Ovary (tissue), 9 donors: ENCODE data around the gene NAA15. TPM values are rescaled to one million over a fixed set of nuclear protein-coding genes. Genes with fewer than 3 reads are reported as not detected.
"Not testable (repeated sequence)": the region's sequence is repeated elsewhere in the genome, so short reads cannot be mapped to it uniquely, and the experiment has no call there.

Experiments used
- DNase-seq, 5 donors: peaks; one replicate each; pipeline ENCODE4 v3.0.0-alpha.2; 2019 to 2020
- H3K27ac ChIP-seq, 2 donors: fragments of 200-600 bp; one replicate each; pipeline versions ENCODE4 v1.5.1 to v1.8.0; 2019 to 2022
- H3K27me3 ChIP-seq: fragments of 200-600 bp; one replicate; pipeline ENCODE4 v1.8.0; 2022
- H3K36me3 ChIP-seq: fragments of 200-600 bp; sonication (generic); one replicate; pipeline ENCODE4 v1.5.1; 2019
- H3K4me1 ChIP-seq: one replicate; pipeline ENCODE4 v1.8.1; 2013; ENCODE audit warnings: mild to moderate bottlenecking, moderate library complexity; ENCODE audit not compliant: insufficient read depth
- H3K4me3 ChIP-seq: fragments of 200-600 bp; sonication (generic); one replicate; pipeline ENCODE4 v1.5.1; 2017
- H3K9me3 ChIP-seq, 2 donors: fragments of 200-600 bp in 1 of 2; sonication (generic) in 1 of 2; one replicate each; pipeline versions ENCODE4 v1.5.1 to v1.8.1; 2013 to 2019; ENCODE audit warnings: mild to moderate bottlenecking in 1 of 2, moderate library complexity in 1 of 2
- CTCF ChIP-seq, 3 donors: fragments of 450-650 bp in 2 of 3; fragments of 200-600 bp in 1 of 3; IDR thresholded peaks; one replicate each; pipeline versions ENCODE4 v1.5.1 to v1.8.0; 2016 to 2022; ENCODE audit warnings: antibody characterized with exemption in 3 of 3, mild to moderate bottlenecking in 1 of 3
- EP300 ChIP-seq: sonication (generic); formaldehyde crosslinking; IDR thresholded peaks from one replicate; pipeline ENCODE4 v1.6.1; 2017; ENCODE audit warnings: antibody characterized with exemption
- POLR2A ChIP-seq: fragments of 450-650 bp; IDR thresholded peaks from one replicate; pipeline ENCODE4 v1.6.1; 2017; ENCODE audit warnings: antibody characterized with exemption, mild to moderate bottlenecking, moderate library complexity
- WGBS, 3 donors: extraction: QIAGEN DNeasy Blood & Tissue Kit in 1 of 3; methylation state at CpG; one replicate each; pipeline versions ENCODE4 v1.1.5 to v1.1.7; 2013 to 2017; 5-methylcytosine and 5-hydroxymethylcytosine counted together
- intact Hi-C, 4 donors: fragments of 100-400 bp; cut with DNase I; formaldehyde crosslinking; loops; one replicate each; pipeline versions ENCODE4 v1.11.0 to v1.15.1; 2022 to 2023
- polyA plus RNA-seq, 2 donors: library from polyadenylated mRNA; stranded (reverse); fragments of 200-250 nt in 1 of 2; fragments of 350-450 nt in 1 of 2; fragmentation: Illumina TruSeq in 1 of 2; extraction: RNeasy Lipid Tissue Mini Kit (QIAGEN cat#74804) in 1 of 2; gene quantifications; one replicate each; pipeline ENCODE4 v1.2.3, GENCODE V29; 2013 to 2014
- total RNA-seq, 7 donors: library from RNA; depleted of rRNA in 2 of 7; stranded (reverse); fragments of >200 nt in 2 of 7; fragmentation: NEBNext Ultra II Directional in 3 of 7; extraction: Animal tissue kit (Norgen Biotek cat#: 25700) in 3 of 7; gene quantifications; one replicate each; pipeline versions ENCODE4 v1.1.0 to v1.2.4, GENCODE V29; 2016 to 2023
- donor health status: DM: no; HTN: no; CAD: no; lungs with moderate emphysema.
- donor health status: DM: no; HTN: no; CAD: no.
- donor health status: Bipolar disorder and iron deficiency.
- donor health status: DM: yes; HTN: yes; CAD: no.
- donor health status: DM: no; HTN: no; CAD: no.
- donor health status: DM: yes; HTN: yes; CAD: no.

NAA15 gene
- total and polyA plus RNA-seq, 9 donors = 7.1 to 50.8 (median 35.2) TPM

DNA sequence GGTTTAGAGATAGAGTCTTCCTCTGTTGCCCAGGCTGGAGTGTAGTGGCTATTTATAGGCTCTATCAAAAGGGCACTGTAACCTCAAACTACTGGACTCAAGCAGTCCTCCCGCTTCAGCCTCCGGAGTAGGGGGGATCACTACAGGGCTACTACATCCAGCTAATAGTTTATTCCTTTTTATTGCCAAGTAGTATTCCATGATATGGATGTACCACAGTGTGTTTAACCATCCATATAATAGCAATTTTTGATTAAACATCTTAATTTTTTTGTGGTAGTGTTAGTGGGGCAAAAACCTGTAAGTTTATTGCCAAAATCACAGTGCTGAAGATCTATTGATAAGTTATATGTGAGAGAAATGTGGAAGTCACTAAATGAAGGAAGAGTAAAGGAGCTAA, 3.6 kb downstream of the NAA15 start:
- H3K9me3 ChIP-seq = no peaks in the 10 kb centered on the region
- no peak overlapping the region for H3K27ac ChIP-seq
- intact Hi-C loops = loop anchor here in 2 of 4 donors (10.0 kb wide), 3 partner anchors 130 to 220 kb away; partner anchors contain the start of genes ELF2 (in 1 of the 2) and RAB33B (in 1 of the 2)
- H3K4me1 ChIP-seq = peaks cover 7% of the 10 kb centered on the region
- TF ChIP-seq EP300 = no peak
- no peak for TF ChIP-seq CTCF (IDR thresholded peaks at IDR 0.05)
- TF ChIP-seq POLR2A = no peak
- no peaks in the 10 kb centered on the region for H3K27me3 ChIP-seq
- 94 to 100% (median 98%) methylated on average over 2 of the region's 2 CpGs for WGBS, 3 donors
- no peak overlapping the region for H3K4me3 ChIP-seq
- H3K36me3 ChIP-seq = no peaks in the 10 kb centered on the region
- no peak for DNase-seq

GRCh38 chr4:139311909-139312308, 10.6 kb downstream of the NAA15 start:
- Histone ChIP-seq H3K4me3 (no peak overlapping the region), H3K36me3 (no peaks in the 10 kb centered on the region), H3K27ac (no peak overlapping the region), H3K27me3 (no peaks in the 10 kb centered on the region), H3K9me3 (no peaks in the 10 kb centered on the region), H3K4me1 (peaks cover 3% of the 10 kb centered on the region)
- WGBS, 3 donors = 57 to 68% (median 57%) methylated on average over 3 of the region's 3 CpGs
- TF ChIP-seq EP300 (no peak), CTCF (IDR thresholded peaks at IDR 0.05) (no peak), POLR2A (no peak)
- no peak for DNase-seq
- intact Hi-C loops = no loop called here

GRCh38 chr4:139312552-139313332, 11.4 kb downstream of the NAA15 start:
- Histone ChIP-seq H3K27ac (no peak overlapping the region), H3K4me1 (peaks cover 2% of the 10 kb centered on the region), H3K36me3 (no peaks in the 10 kb centered on the region), H3K4me3 (no peak overlapping the region), H3K27me3 (no peaks in the 10 kb centered on the region), H3K9me3 (no peaks in the 10 kb centered on the region)
- no peak for DNase-seq
- no peak for TF ChIP-seq EP300
- no peak for TF ChIP-seq POLR2A
- TF ChIP-seq CTCF (IDR thresholded peaks at IDR 0.05) = no peak
- 88 to 93% (median 93%) methylated on average over 3 of the region's 3 CpGs for WGBS, 3 donors
- intact Hi-C loops = no loop called here

GRCh38 chr4:139313414-139313813, 12.1 kb downstream of the NAA15 start:
- H3K27ac ChIP-seq, intact Hi-C loops, H3K27me3 ChIP-seq, DNase-seq, H3K9me3 ChIP-seq, H3K36me3 ChIP-seq, H3K4me3 ChIP-seq, H3K4me1 ChIP-seq: not testable (repeated sequence)
- 90 to 96% (median 92%) methylated on average over 10 of the region's 10 CpGs for WGBS, 3 donors

DNA sequence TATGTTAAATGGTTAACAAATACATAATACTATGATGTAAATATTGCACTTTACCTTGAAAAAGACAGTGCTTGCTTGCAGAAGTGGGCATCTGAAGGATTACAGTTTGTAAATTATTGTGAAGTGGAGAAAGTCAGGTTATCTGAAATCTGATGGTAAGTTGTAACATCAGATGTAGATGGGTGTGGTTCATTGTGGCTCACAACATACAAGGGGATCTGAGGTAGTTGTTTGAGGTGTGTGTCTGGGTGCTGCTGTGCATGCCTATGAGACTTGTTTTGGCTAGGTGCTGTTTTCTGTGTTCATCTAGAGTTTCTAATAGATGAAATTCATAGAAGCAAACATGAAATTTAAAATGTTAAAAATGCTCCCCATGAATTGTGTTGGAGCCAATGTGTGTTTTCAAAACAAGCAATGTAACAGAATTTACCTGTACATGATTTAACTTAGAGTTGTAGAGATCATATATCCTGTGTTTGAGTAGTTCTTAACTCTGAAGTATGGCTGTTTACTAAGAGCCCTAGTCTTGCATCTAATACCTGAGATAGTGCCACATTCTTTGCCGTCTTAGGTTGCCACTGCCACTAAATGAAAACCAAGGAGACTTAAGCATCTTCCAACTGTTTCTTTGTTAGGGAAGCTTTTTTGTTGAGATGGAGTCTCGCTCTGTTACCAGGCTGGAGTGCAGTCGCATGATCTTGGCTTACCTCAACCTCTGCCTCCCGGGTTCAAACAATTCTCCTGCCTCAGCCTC, 12.9 kb downstream of the NAA15 start:
- intact Hi-C loops = no loop called here
- TF ChIP-seq CTCF (IDR thresholded peaks at IDR 0.05) = no peak
- no peak for TF ChIP-seq POLR2A
- no peak for TF ChIP-seq EP300
- H3K27ac ChIP-seq = no peak overlapping the region
- no peak overlapping the region for H3K4me3 ChIP-seq
- H3K27me3 ChIP-seq = no peaks in the 10 kb centered on the region
- no peaks in the 10 kb centered on the region for H3K36me3 ChIP-seq
- no peaks in the 10 kb centered on the region for H3K9me3 ChIP-seq
- H3K4me1 ChIP-seq = peaks cover 2% of the 10 kb centered on the region
- 94 to 96% (median 95%) methylated on average over 4 of the region's 4 CpGs for WGBS, 3 donors
- no peak for DNase-seq
